HG03460 (cell line): ENCODE measurements around the gene HELB.

ENCODE experiments used
- ATAC-seq: cut with Tn5 transposase; IDR thresholded peaks from one replicate; pipeline ENCODE4 v1.9.1; 2021; ENCODE audit not compliant: unreplicated experiment

HELB gene

GRCh38 chr12:66359300-66359699 is 57.0 kb downstream of the HELB start:
- ATAC-seq, result no peak

GRCh38 chr12:66361703-66362102 is 59.4 kb downstream of the HELB start:
- no peak for ATAC-seq

DNA sequence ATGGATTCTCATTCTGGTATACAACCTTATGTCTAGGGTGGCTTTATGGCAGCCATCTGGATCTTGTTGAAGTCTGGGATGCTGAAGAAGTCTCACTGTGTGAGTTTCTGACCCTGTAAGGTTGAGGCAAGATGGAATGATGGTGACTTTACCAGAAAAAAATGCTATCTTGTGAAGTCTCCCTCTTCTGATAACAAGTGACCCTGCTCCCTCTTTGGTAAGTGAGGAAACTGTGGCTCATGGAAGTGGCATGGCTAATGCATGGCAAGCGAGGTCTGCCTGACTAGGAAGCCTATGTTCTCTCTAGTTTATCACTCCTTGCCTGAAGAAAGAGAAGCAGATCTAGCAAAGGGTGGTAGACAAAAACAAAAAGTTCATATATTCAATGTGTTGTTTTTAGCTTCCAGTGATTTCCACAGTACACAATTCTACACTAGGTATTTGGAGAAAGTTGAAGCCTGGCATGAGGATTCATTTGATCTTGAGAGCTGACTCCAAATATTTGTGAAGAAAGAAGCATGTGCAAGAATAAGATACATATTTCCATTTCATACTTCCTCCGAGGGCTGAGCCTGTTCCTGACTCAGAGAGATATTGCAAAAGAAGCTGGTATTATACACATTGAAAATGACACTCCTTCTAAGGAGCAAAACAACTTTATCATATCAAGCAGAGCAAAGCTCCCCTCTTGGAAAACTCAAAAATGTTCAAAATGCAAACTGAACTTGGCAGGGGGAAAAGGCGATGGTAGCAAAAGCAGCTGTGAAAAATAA is 63.6 kb downstream of the HELB start:
- ATAC-seq, result no peak

DNA sequence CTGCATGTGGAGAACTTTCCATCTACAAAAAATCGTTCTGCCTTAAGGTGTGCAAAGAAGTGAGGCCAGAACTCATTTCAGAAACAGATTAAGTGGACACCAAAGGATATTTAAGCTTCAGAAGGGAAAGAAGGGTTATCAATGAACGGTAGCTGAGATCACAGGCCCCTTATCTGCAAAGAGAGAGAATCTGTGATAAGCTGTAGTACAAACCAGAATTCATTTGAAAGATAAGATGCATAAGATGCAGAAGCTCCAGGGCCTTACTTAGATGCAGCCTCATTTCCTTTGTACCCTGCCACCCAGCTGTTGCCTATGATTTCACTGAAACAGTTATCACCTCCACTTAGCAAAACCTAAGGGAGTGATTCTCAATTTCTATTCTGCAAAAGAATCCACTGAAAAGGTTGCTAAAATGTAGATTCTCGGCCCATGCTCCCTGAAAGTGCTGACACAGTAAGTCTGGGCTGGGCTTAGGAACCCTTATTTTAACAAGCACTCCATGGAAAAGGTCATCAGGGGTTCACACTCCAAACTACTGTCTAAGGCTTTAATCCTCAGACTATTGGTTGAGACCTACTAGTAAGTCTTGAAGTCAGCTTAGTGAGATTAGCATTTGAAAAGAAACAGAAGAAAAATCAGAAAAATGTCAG is 64.8 kb downstream of the HELB start:
- no peak for ATAC-seq

- no peak for ATAC-seq
Measured at GRCh38 chr12:66371982-66372381, 69.7 kb downstream of the HELB start.

GRCh38 chr12:66375560-66375959 is 73.3 kb downstream of the HELB start:
- ATAC-seq, result no peak

- no peak for ATAC-seq
Measured at GRCh38 chr12:66379616-66380015, 77.3 kb downstream of the HELB start.

- ATAC-seq, result no peak
Measured at GRCh38 chr12:66380769-66381535, 78.7 kb downstream of the HELB start.

GRCh38 chr12:66387117-66387516 is 84.8 kb downstream of the HELB start:
- no peak for ATAC-seq
